ENCODE data around the gene CPVL. TPM values are rescaled to one million over a fixed set of nuclear protein-coding genes. Genes with fewer than 3 reads are reported as not detected.

The CPVL gene
- total and polyA plus RNA-seq, 2 of the 8 experiments (the other 6 are each of a cell fraction or from before 2014, with no cell fraction given) = 40.0 to 55.0 TPM

GRCh38 chr7:28986028-28986764 is 160.1 kb downstream of the CPVL start (continued):
- no peak for TF ChIP-seq CBX5 (IDR thresholded peaks at IDR 0.05; ENCODE audit: low read depth, low read length)
- no peak for TF ChIP-seq EGR1 (IDR thresholded peaks at IDR 0.05; ENCODE audit: borderline replicate concordance, low read depth, low read length)
- TF ChIP-seq SIX5 (IDR thresholded peaks at IDR 0.05; ENCODE audit: low read depth, low read length) = no peak
- no peak for TF ChIP-seq GTF2F1 (IDR thresholded peaks at IDR 0.05; ENCODE audit: borderline replicate concordance, low read depth, low read length)
- TF ChIP-seq ASH2L (IDR thresholded peaks at IDR 0.05; ENCODE audit: low read length) = no peak
- no peak for TF ChIP-seq RNF2 (IDR thresholded peaks at IDR 0.05; ENCODE audit: borderline replicate concordance, low read depth, low read length, missing control alignments, poor library complexity, severe bottlenecking)
- no peak for TF ChIP-seq SP1 (IDR thresholded peaks at IDR 0.05; ENCODE audit: low read depth, low read length)
- TF ChIP-seq TAF1 (IDR thresholded peaks at IDR 0.05; ENCODE audit: low read depth, low read length) = no peak
- no peak for TF ChIP-seq FOSL1 (IDR thresholded peaks at IDR 0.05; ENCODE audit: insufficient read depth, low read depth, low read length)

Measured in H1 (cell line).